ENCODE data around the gene ESYT3. TPM values are rescaled to one million over a fixed set of nuclear protein-coding genes. Genes with fewer than 3 reads are reported as not detected.

The ESYT3 gene
- total RNA-seq, 1 donor from 2014 or later = 1.1 TPM

- no peak for FAIRE-seq
- no peak for DNase-seq (ENCODE audit: low read depth)
- Histone ChIP-seq H3K4me3 (ENCODE audit: low read depth, low read length) (no peak overlapping the region), H3K36me3 (ENCODE audit: control insufficient read depth, insufficient read depth, low read length) (peaks cover 1% of the 10 kb centered on the region), H3K27me3 (ENCODE audit: control insufficient read depth, insufficient read depth, low read length) (no peaks in the 10 kb centered on the region)
- TF ChIP-seq CTCF (IDR thresholded peaks at IDR 0.05; ENCODE audit: insufficient read depth, low read length, severe bottlenecking) = no peak
These were observed 62.6 kb downstream of the ESYT3 start for GRCh38 chr3:138497021-138497420.

GRCh38 chr3:138497851-138498250, 63.4 kb downstream of the ESYT3 start:
- no peak for FAIRE-seq
- Histone ChIP-seq H3K36me3 (ENCODE audit: control insufficient read depth, insufficient read depth, low read length) (peaks cover 1% of the 10 kb centered on the region), H3K27me3 (ENCODE audit: control insufficient read depth, insufficient read depth, low read length) (no peaks in the 10 kb centered on the region), H3K4me3 (ENCODE audit: low read depth, low read length) (no peak overlapping the region)
- no peak for DNase-seq (ENCODE audit: low read depth)
- no peak for TF ChIP-seq CTCF (IDR thresholded peaks at IDR 0.05; ENCODE audit: insufficient read depth, low read length, severe bottlenecking)

GRCh38 chr3:138498991-138499390, 64.6 kb downstream of the ESYT3 start:
- FAIRE-seq = no peak
- no peaks in the 10 kb centered on the region for H3K27me3 ChIP-seq (ENCODE audit: control insufficient read depth, insufficient read depth, low read length)
- DNase-seq (ENCODE audit: low read depth) = no peak
- H3K4me3 ChIP-seq (ENCODE audit: low read depth, low read length) = no peak overlapping the region
- TF ChIP-seq CTCF (IDR thresholded peaks at IDR 0.05; ENCODE audit: insufficient read depth, low read length, severe bottlenecking) = no peak
- peaks cover 1% of the 10 kb centered on the region for H3K36me3 ChIP-seq (ENCODE audit: control insufficient read depth, insufficient read depth, low read length)

- H3K27me3 ChIP-seq (ENCODE audit: control insufficient read depth, insufficient read depth, low read length) = no peaks in the 10 kb centered on the region
These were observed 73.1 kb downstream of the ESYT3 start for GRCh38 chr3:138507524-138507923.

GRCh38 chr3:138509586-138509985, 75.2 kb downstream of the ESYT3 start:
- Histone ChIP-seq H3K4me3 (ENCODE audit: low read depth, low read length) (no peak overlapping the region), H3K36me3 (ENCODE audit: control insufficient read depth, insufficient read depth, low read length) (peaks cover 2% of the 10 kb centered on the region), H3K27me3 (ENCODE audit: control insufficient read depth, insufficient read depth, low read length) (no peaks in the 10 kb centered on the region)
- TF ChIP-seq CTCF (IDR thresholded peaks at IDR 0.05; ENCODE audit: insufficient read depth, low read length, severe bottlenecking) = no peak
- DNase-seq (ENCODE audit: low read depth) = peak; percentile 62
- no peak for FAIRE-seq

More at GRCh38 chr3:138507524-138507923, 73.1 kb downstream of the ESYT3 start:
- TF ChIP-seq CTCF (IDR thresholded peaks at IDR 0.05; ENCODE audit: insufficient read depth, low read length, severe bottlenecking) = no peak
- DNase-seq (ENCODE audit: low read depth) = no peak
- no peak overlapping the region for H3K4me3 ChIP-seq (ENCODE audit: low read depth, low read length)
- FAIRE-seq = no peak
- H3K36me3 ChIP-seq (ENCODE audit: control insufficient read depth, insufficient read depth, low read length) = peaks cover 2% of the 10 kb centered on the region

GRCh38 chr3:138511945-138512344, 77.5 kb downstream of the ESYT3 start:
- Histone ChIP-seq H3K4me3 (ENCODE audit: low read depth, low read length) (no peak overlapping the region), H3K27me3 (ENCODE audit: control insufficient read depth, insufficient read depth, low read length) (no peaks in the 10 kb centered on the region), H3K36me3 (ENCODE audit: control insufficient read depth, insufficient read depth, low read length) (no peaks in the 10 kb centered on the region)
- peak; percentile 43 for FAIRE-seq
- no peak for DNase-seq (ENCODE audit: low read depth)
- TF ChIP-seq CTCF (IDR thresholded peaks at IDR 0.05; ENCODE audit: insufficient read depth, low read length, severe bottlenecking) = no peak

Data from bronchial epithelial cell (primary cell).